Upper lobe of left lung (tissue), 6 donors: ENCODE measurements around the gene PPP2R2C. TPM values are rescaled to one million over a fixed set of nuclear protein-coding genes. Genes with fewer than 3 reads are reported as not detected.

ENCODE experiments used
- ATAC-seq, 2 donors: fragments of 200-7000 bp; cut with Tn5 transposase; one replicate each; pipeline ENCODE4 v1.9.1; 2022; ENCODE audit warnings: mild to moderate bottlenecking in 2 of 2, moderate library complexity in 2 of 2; ENCODE audit not compliant: low FRiP score in 2 of 2
- DNase-seq, 2 donors: peaks; one replicate each; pipeline ENCODE4 v3.0.0-alpha.2; 2019 to 2020
- H3K27ac ChIP-seq, 4 donors: fragments of 200-600 bp; sonication (generic); one replicate each; pipeline ENCODE4 v1.5.1; 2016 to 2019
- H3K27me3 ChIP-seq, 4 donors: fragments of 200-600 bp; sonication (generic); one replicate each; pipeline ENCODE4 v1.5.1; 2017 to 2019
- H3K36me3 ChIP-seq, 4 donors: fragments of 200-600 bp; sonication (generic); one replicate each; pipeline ENCODE4 v1.5.1; 2016 to 2019
- H3K4me1 ChIP-seq, 4 donors: fragments of 200-600 bp; sonication (generic); one replicate each; pipeline ENCODE4 v1.5.1; 2018 to 2019
- H3K4me3 ChIP-seq, 4 donors: fragments of 200-600 bp; sonication (generic); one replicate each; pipeline ENCODE4 v1.5.1; 2017 to 2019; ENCODE audit warnings: mild to moderate bottlenecking in 2 of 4, moderate library complexity in 1 of 4
- H3K9me3 ChIP-seq, 4 donors: fragments of 200-600 bp; sonication (generic); one replicate each; pipeline ENCODE4 v1.5.1; 2018 to 2019
- EP300 ChIP-seq, 4 donors: sonication (generic); formaldehyde crosslinking; IDR thresholded peaks; one replicate each; pipeline ENCODE4 v1.5.1; 2017; ENCODE audit warnings: antibody characterized with exemption in 4 of 4, control low read depth in 2 of 4
- POLR2A ChIP-seq, 4 donors: fragments of 450-650 bp; IDR thresholded peaks; one replicate each; pipeline ENCODE4 v1.5.1; 2016 to 2017; ENCODE audit warnings: antibody characterized with exemption in 4 of 4, mild to moderate bottlenecking in 2 of 4
- POLR2AphosphoS5 ChIP-seq, 2 donors: sonication (generic); formaldehyde crosslinking; IDR thresholded peaks; one replicate each; pipeline ENCODE4 v1.5.1; 2017; ENCODE audit warnings: antibody characterized with exemption in 2 of 2
- WGBS, 2 donors: methylation state at CpG; one replicate each; pipeline ENCODE4 v1.1.5; 2017 to 2018; 5-methylcytosine and 5-hydroxymethylcytosine counted together
- total RNA-seq, 6 donors: library from RNA; depleted of rRNA in 4 of 6; stranded (reverse); fragments of >200 nt in 4 of 6; gene quantifications; one replicate each; pipeline versions ENCODE4 v1.1.0 to v1.2.1, GENCODE V29; 2016 to 2021
- TF ChIP-seq, protein P1 (sequence below), 6 experiments: fragments of 450-650 bp in 4 of 6; fragments of 200-600 bp in 2 of 6; sonication (generic) in 2 of 6; IDR thresholded peaks; one replicate each; pipeline ENCODE4 v1.5.1; 2016 to 2019; ENCODE audit warnings: antibody characterized with exemption in 6 of 6
- donor health status: DM: no; HTN: no; CAD: no; lungs with moderate emphysema.
- donor health status: DM: no; HTN: yes; CAD: no; lungs with severe emphysema.

PPP2R2C gene
- total RNA-seq, 6 donors from 2014 or later: 0.09 to 0.17 TPM; not detected in 4

DNA sequence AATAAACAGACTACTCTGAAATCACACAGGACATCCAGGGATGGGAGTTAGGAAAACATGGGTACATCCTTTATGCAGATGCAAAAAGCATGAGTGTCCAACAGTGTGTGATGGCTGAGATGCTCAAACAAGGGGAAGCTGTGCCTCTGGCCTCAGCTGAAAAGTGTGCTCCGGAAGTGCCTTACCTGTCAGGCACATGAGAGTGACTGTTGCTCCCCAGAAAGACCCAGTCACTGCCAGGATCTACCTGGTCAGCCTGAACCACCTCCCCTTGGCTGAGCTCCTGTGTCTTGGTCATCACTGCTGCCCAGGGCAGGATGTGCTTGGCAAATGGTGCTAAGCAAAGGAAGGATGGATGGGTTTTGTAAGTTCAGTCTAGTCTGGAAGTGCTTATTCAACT is 4.0 kb downstream of the PPP2R2C start:
- whole genome bisulfite sequencing, 2 donors: 91 to 93% methylated on average over 1 of the region's 1 CpG

DNA sequence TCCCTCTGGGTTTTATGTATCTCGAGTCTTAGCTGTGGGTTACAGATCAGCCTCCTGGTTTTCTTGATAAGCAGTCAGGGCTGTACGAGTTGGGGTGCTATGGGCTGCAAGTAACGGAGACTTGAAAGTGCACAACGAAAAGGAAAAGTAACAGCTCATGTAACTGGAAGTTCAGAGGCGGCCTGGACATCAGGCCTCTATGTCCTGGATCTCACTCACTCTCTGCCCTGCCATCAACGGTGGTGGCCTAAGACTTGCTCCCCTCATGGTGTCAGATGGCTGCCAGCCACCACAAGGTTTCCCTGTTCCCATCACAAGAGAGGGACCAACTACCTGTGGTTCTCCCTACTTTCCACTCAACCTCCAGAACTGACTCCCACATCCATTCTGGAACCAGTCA is 4.8 kb downstream of the PPP2R2C start:
- Histone ChIP-seq H3K27me3 (peaks cover 0 to 23% (median 13%) of the 10 kb centered on the region in 4 donors), H3K36me3 (no peaks in the 10 kb centered on the region), H3K27ac (no peak overlapping the region), H3K9me3 (no peaks in the 10 kb centered on the region), H3K4me3 (no peak overlapping the region), H3K4me1 (peaks cover 10 to 20% (median 14%) of the 10 kb centered on the region in 4 donors)
- 75 to 76% methylated on average over 6 of the region's 6 CpGs for WGBS, 2 donors
- DNase-seq (no peak), ATAC-seq (no peak)
- TF ChIP-seq, protein P1, sequence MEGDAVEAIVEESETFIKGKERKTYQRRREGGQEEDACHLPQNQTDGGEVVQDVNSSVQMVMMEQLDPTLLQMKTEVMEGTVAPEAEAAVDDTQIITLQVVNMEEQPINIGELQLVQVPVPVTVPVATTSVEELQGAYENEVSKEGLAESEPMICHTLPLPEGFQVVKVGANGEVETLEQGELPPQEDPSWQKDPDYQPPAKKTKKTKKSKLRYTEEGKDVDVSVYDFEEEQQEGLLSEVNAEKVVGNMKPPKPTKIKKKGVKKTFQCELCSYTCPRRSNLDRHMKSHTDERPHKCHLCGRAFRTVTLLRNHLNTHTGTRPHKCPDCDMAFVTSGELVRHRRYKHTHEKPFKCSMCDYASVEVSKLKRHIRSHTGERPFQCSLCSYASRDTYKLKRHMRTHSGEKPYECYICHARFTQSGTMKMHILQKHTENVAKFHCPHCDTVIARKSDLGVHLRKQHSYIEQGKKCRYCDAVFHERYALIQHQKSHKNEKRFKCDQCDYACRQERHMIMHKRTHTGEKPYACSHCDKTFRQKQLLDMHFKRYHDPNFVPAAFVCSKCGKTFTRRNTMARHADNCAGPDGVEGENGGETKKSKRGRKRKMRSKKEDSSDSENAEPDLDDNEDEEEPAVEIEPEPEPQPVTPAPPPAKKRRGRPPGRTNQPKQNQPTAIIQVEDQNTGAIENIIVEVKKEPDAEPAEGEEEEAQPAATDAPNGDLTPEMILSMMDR (IDR thresholded peaks at IDR 0.05): no peak
- TF ChIP-seq POLR2A (IDR thresholded peaks at IDR 0.05): no peak
- TF ChIP-seq EP300 (IDR thresholded peaks at IDR 0.05): no peak
- no peak for TF ChIP-seq POLR2AphosphoS5 (IDR thresholded peaks at IDR 0.05)

More for the DNA sequence above, 4.0 kb downstream of the PPP2R2C start:
- Histone ChIP-seq H3K4me3 (no peak overlapping the region), H3K27me3 (peaks cover 0 to 27% (median 13%) of the 10 kb centered on the region in 4 donors), H3K27ac (no peak overlapping the region), H3K4me1 (peaks cover 10 to 20% (median 14%) of the 10 kb centered on the region in 4 donors), H3K9me3 (no peaks in the 10 kb centered on the region), H3K36me3 (no peaks in the 10 kb centered on the region)
- no peak for TF ChIP-seq POLR2A (IDR thresholded peaks at IDR 0.05)
- ATAC-seq: no peak
- DNase-seq: no peak

DNA sequence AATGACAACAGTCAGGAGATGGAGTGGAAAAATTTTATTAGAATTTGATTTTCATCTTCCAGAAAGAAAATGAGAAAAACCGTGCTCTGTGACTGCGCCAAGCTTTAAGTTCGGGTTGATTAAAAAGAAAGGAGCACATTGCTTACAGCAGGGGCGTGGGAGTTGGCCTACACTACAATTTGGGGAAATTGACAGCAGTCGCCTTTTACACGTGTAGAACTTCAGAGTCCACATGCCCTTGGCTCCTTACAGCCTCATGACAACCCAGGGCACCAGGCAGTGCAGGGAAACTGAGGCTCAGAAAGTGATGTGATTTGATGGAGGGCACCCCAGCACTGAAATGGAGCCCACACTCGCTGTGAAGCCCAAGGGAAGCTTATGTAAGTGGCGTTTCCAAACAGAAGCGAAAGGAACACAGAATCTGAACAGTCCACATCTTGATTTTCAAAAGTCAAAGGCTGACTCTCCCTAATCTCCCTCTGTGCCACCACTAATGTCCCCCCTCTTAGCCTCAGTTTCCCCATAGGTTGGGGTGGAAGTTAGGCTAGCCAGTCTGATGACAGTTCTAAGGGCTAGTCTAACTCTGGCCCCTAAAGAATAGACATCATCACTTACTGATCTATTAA is 5.5 kb downstream of the PPP2R2C start:
- H3K27me3 ChIP-seq: peaks cover 0 to 21% (median 11%) of the 10 kb centered on the region in 4 donors
- TF ChIP-seq, protein P1 (IDR thresholded peaks at IDR 0.05): no peak
- TF ChIP-seq POLR2A (IDR thresholded peaks at IDR 0.05) (no peak), POLR2AphosphoS5 (IDR thresholded peaks at IDR 0.05) (no peak), EP300 (IDR thresholded peaks at IDR 0.05) (no peak)
- H3K9me3 ChIP-seq: no peaks in the 10 kb centered on the region
- H3K4me1 ChIP-seq: peaks cover 10 to 17% (median 14%) of the 10 kb centered on the region in 4 donors
- ATAC-seq (no peak), DNase-seq (no peak)
- no peak overlapping the region for H3K27ac ChIP-seq
- no peak overlapping the region for H3K4me3 ChIP-seq
- 73 to 78% methylated on average over 9 of the region's 9 CpGs for WGBS, 2 donors
- H3K36me3 ChIP-seq: no peaks in the 10 kb centered on the region

DNA sequence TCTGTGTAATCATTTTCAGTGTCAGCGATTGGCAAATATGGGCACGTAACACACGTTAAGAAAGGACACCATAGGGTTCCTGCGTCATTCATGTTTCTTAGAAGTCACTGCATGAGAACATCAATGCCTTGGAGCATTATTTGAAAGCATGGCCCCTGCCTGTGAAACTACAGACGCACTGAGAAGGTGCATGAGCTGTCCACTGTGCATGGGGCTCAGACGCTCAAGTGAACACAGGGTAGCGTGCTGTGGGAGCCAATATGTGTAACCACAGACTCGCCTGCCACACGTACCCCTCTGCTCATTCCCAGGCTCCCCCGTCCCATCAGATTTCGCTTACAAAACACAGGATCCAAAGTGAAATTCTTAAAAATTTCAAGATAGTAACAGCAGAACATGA is 6.5 kb downstream of the PPP2R2C start:
- DNase-seq (no peak), ATAC-seq (no peak)
- H3K4me1 ChIP-seq: peaks cover 7 to 10% (median 9%) of the 10 kb centered on the region in 4 donors
- TF ChIP-seq POLR2AphosphoS5 (IDR thresholded peaks at IDR 0.05): no peak
- no peak overlapping the region for H3K4me3 ChIP-seq
- H3K9me3 ChIP-seq: no peaks in the 10 kb centered on the region
- 86 to 92% methylated on average over 11 of the region's 11 CpGs for WGBS, 2 donors
- no peaks in the 10 kb centered on the region for H3K36me3 ChIP-seq
- no peak overlapping the region for H3K27ac ChIP-seq
- peaks cover 0 to 14% (median 8%) of the 10 kb centered on the region in 4 donors for H3K27me3 ChIP-seq

DNA sequence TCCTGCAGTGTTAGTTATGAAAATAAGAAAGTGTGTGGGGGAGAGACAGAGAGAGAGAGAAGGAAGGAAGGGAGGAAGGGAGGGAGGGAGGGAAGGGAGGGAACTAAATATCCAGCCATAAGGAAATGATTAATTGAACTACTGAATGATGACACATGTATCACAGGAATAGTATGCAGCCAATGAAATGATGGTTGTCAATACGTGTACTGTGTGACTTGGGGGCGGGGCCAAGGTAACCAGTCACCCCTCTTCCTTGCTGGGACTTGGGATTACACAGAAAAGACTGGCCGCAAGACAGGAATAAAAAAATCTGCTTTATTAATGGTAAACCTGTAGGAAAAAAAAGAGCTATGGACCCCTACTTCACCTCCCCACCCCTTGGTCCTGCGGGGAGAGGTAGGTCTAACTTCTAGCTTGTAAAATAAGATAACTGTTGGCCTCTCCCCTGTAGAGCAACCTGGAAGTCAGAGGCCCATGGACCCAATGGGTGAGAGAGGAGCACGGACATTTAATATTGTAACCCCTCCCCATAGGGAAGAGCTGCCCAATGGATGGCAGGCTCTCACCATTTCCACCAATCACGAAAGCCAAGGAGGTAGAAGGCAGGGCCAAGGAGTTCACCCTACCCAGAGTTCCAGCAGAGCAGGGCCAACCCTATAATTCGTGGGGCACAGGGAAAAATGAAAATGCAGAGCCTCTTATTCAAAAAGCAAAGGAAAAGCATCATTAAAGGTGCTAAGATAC is 7.4 kb downstream of the PPP2R2C start:
- 71 to 73% methylated on average over 7 of the region's 7 CpGs for WGBS, 2 donors
- H3K27me3 ChIP-seq: peaks cover 0 to 5% (median 0%) of the 10 kb centered on the region in 4 donors

More for the DNA sequence above, 7.4 kb downstream of the PPP2R2C start:
- no peak for ATAC-seq
- Histone ChIP-seq H3K36me3 (no peaks in the 10 kb centered on the region), H3K4me1 (peaks cover 0 to under 1% (median 0%) of the 10 kb centered on the region in 4 donors), H3K27ac (no peak overlapping the region), H3K9me3 (no peaks in the 10 kb centered on the region), H3K4me3 (no peak overlapping the region)
- TF ChIP-seq, protein P1 (IDR thresholded peaks at IDR 0.05): no peak
- TF ChIP-seq POLR2A (IDR thresholded peaks at IDR 0.05) (no peak), EP300 (IDR thresholded peaks at IDR 0.05) (no peak), POLR2AphosphoS5 (IDR thresholded peaks at IDR 0.05) (no peak)
- DNase-seq: no peak
